ENCODE measurements around the gene CYP27C1.

Gene CYP27C1

DNA sequence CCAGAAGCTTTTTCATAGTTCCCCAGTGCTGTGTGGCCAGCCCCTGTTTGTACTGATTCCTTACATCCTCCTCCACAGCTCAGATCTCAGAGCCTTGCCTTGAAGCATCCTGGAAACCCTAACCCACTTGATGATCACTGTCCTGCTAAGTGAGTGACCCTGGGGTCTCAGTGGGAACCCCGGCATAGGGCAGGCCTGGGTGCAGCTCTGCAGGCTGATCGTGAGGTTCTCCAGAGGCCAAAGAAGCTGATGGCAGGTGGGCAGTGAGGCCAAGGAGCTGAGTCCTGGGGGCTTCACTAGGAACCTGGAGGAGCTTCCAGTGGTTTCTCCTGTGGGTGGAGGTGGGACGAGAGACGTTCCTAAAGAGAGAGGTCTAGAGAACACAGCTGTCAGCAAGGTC lies 65.7 kb downstream of the CYP27C1 start:
- no peak overlapping the region for H3K9ac ChIP-seq (ENCODE audit: low read depth in 1 of 2, low read length in 2 of 2)
- peaks cover 2 to 4% of the 10 kb centered on the region in 2 donors for H3K9me3 ChIP-seq (ENCODE audit: control insufficient read depth in 1 of 2, low read length in 2 of 2)
- H3K36me3 ChIP-seq (ENCODE audit: control insufficient read depth in 1 of 2, insufficient read depth in 2 of 2, low read length in 2 of 2), result no peaks in the 10 kb centered on the region
- no peaks in the 10 kb centered on the region for H3K4me1 ChIP-seq (ENCODE audit: control insufficient read depth in 1 of 2, insufficient read depth in 2 of 2, low read length in 2 of 2)
- H3K4me3 ChIP-seq (ENCODE audit: low read depth in 1 of 2, low read length in 2 of 2), result no peak overlapping the region
- no peak overlapping the region for H3K27ac ChIP-seq (ENCODE audit: low read depth, low read length)
- no peaks in the 10 kb centered on the region for H3K27me3 ChIP-seq (ENCODE audit: control insufficient read depth in 1 of 2, insufficient read depth in 2 of 2, low read length in 2 of 2)

DNA sequence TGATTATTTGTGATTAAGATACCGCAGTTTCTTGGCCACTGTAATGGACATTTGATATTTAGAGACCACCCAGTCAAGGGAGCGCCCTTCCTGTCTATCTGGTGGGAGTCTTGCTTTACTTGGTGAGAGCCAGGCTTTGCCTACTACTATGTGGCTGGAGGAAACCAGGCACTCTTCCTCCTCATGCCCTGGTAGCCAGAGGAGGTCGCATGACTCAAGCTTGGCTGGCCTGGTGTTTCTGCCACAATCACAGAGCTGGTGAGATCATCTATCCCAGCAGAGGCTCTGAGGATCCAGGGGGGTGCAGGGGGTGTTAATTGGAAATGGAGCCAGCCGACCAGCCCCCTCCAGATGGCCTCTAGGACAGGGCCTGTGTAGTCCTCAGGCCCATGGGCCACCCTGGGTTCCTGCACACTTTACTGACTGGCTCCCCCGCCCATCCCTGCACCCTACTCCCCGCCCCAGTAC lies 66.4 kb downstream of the CYP27C1 start:
- Histone ChIP-seq H3K4me3 (ENCODE audit: low read depth in 1 of 2, low read length in 2 of 2) (no peak overlapping the region), H3K9ac (ENCODE audit: low read depth in 1 of 2, low read length in 2 of 2) (no peak overlapping the region), H3K27ac (ENCODE audit: low read depth, low read length) (no peak overlapping the region), H3K36me3 (ENCODE audit: control insufficient read depth in 1 of 2, insufficient read depth in 2 of 2, low read length in 2 of 2) (no peaks in the 10 kb centered on the region), H3K4me1 (ENCODE audit: control insufficient read depth in 1 of 2, insufficient read depth in 2 of 2, low read length in 2 of 2) (no peaks in the 10 kb centered on the region), H3K9me3 (ENCODE audit: control insufficient read depth in 1 of 2, low read length in 2 of 2) (peaks cover 2 to 4% of the 10 kb centered on the region in 2 donors), H3K27me3 (ENCODE audit: control insufficient read depth in 1 of 2, insufficient read depth in 2 of 2, low read length in 2 of 2) (no peaks in the 10 kb centered on the region)

DNA sequence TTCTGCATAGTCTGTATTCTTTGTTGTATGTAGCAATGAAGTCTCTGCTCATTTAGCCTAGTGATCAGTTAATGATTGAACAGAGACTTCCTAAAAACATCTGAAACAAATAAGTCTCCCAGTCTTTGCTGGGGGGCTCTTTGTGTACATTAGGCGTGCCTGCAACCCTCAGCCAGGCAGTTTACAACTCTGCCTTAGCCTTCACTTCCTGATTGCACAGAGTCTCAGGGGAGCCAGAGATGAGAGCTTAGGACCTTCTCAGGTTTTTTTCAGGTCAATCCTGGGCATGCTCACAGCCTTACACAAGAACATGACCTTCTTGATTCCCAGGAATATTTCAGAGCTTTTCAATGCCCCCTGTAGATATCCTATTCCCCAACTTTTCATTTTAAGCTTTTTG lies 69.1 kb downstream of the CYP27C1 start:
- no peak overlapping the region for H3K9ac ChIP-seq (ENCODE audit: low read depth in 1 of 2, low read length in 2 of 2)
- no peaks in the 10 kb centered on the region for H3K4me1 ChIP-seq (ENCODE audit: control insufficient read depth in 1 of 2, insufficient read depth in 2 of 2, low read length in 2 of 2)
- peaks cover 2 to 4% of the 10 kb centered on the region in 2 donors for H3K9me3 ChIP-seq (ENCODE audit: control insufficient read depth in 1 of 2, low read length in 2 of 2)
- H3K27me3 ChIP-seq (ENCODE audit: control insufficient read depth in 1 of 2, insufficient read depth in 2 of 2, low read length in 2 of 2), result no peaks in the 10 kb centered on the region
- H3K4me3 ChIP-seq (ENCODE audit: low read depth in 1 of 2, low read length in 2 of 2), result no peak overlapping the region
- H3K36me3 ChIP-seq (ENCODE audit: control insufficient read depth in 1 of 2, insufficient read depth in 2 of 2, low read length in 2 of 2), result no peaks in the 10 kb centered on the region
- H3K27ac ChIP-seq (ENCODE audit: low read depth, low read length), result no peak overlapping the region

DNA sequence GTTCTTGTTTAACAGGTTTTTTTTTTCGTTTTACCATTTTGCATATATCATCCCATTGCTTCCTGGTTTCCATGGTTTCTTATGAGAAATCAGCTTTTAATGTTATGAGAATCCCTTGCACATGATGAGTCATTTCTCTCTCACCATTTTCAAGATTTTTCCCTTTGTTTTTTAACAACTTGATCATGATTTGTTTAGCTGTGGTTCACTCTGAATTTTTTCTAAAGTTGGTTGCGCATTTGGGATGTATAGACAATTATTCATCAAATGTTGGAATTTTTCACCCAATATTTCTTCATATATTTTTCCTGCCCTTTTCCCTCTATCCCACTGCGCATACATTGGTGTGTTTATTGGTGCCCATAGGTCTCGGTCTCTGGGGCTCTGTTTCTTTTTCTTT lies 70.7 kb downstream of the CYP27C1 start:
- no peaks in the 10 kb centered on the region for H3K36me3 ChIP-seq (ENCODE audit: control insufficient read depth in 1 of 2, insufficient read depth in 2 of 2, low read length in 2 of 2)
- H3K27me3 ChIP-seq (ENCODE audit: control insufficient read depth in 1 of 2, insufficient read depth in 2 of 2, low read length in 2 of 2), result no peaks in the 10 kb centered on the region
- H3K4me1 ChIP-seq (ENCODE audit: control insufficient read depth in 1 of 2, insufficient read depth in 2 of 2, low read length in 2 of 2), result no peaks in the 10 kb centered on the region
- no peak overlapping the region for H3K9ac ChIP-seq (ENCODE audit: low read depth in 1 of 2, low read length in 2 of 2)
- no peak overlapping the region for H3K4me3 ChIP-seq (ENCODE audit: low read depth in 1 of 2, low read length in 2 of 2)
- peaks cover 2 to 4% of the 10 kb centered on the region in 2 donors for H3K9me3 ChIP-seq (ENCODE audit: control insufficient read depth in 1 of 2, low read length in 2 of 2)
- no peak overlapping the region for H3K27ac ChIP-seq (ENCODE audit: low read depth, low read length)

DNA sequence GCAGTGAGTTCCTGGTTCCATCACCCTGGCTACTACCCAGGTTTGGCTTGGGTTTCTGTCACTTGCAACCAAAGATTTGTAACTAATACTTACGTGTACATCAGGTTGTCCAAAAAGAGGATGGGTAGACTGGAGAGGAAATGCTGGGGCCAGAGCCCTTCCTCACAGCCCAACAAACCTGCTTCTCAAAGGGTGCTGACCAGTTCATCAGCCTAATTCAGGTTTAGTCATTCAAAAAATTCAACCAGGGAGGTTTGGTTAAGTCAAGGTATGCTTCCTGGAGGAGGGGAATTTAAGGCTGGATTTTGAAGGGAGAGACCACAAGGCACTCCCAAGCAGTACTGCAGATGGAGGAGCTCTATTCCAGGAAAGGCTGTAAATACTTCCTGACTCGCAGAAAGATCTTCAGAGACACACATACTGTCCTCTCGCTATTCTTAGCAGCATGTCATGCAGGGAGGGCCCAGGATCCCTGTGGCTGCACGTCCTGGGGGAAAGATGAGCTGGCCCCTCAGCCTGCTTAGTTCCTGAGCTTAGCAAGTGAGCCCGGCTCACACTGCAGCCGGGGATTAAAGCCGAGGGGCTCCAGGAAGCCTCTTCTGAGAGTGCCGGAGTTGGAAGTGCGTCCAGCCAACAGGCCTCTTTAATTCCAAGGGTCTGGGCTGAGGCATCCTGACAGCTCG lies 73.1 kb downstream of the CYP27C1 start:
- Histone ChIP-seq H3K27ac (ENCODE audit: low read depth, low read length) (no peak overlapping the region), H3K36me3 (ENCODE audit: control insufficient read depth in 1 of 2, insufficient read depth in 2 of 2, low read length in 2 of 2) (no peaks in the 10 kb centered on the region), H3K4me1 (ENCODE audit: control insufficient read depth in 1 of 2, insufficient read depth in 2 of 2, low read length in 2 of 2) (no peaks in the 10 kb centered on the region), H3K9ac (ENCODE audit: low read depth in 1 of 2, low read length in 2 of 2) (no peak overlapping the region), H3K4me3 (ENCODE audit: low read depth in 1 of 2, low read length in 2 of 2) (no peak overlapping the region), H3K27me3 (ENCODE audit: control insufficient read depth in 1 of 2, insufficient read depth in 2 of 2, low read length in 2 of 2) (no peaks in the 10 kb centered on the region), H3K9me3 (ENCODE audit: control insufficient read depth in 1 of 2, low read length in 2 of 2) (peaks cover 2 to 4% of the 10 kb centered on the region in 2 donors)

DNA sequence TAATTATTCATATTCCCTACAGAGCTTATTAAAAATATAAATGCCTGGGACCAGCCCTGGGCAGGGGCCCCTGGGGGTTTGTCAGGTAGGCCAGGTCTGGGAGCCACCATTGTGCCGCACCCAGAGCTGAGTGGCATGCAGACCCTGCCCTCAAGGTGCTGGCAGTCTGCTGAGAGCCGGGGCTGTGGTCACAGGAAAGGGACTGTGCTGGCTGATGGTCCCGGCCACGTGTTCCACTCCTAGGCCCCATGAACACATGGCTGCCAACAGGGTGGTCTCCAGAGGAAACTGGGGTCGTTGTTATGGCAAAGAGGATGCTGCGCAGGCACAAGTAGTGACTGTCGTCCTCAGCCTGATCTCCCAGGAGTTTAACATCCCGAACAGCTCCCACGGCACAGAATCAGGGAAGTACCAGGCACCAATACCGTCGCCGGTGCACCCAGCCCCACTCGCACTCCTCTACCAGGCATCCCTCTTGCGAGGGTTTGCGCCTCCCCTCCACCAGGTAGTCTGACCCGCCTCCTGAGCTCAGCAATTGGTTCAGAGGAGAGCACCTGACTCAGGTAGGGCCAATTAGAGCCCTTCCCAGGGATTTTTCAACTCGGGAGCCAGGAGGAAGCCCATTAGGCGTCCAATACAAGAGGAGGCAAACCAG lies 73.9 kb downstream of the CYP27C1 start:
- H3K36me3 ChIP-seq (ENCODE audit: control insufficient read depth in 1 of 2, insufficient read depth in 2 of 2, low read length in 2 of 2), result no peaks in the 10 kb centered on the region
- H3K4me3 ChIP-seq (ENCODE audit: low read depth in 1 of 2, low read length in 2 of 2), result no peak overlapping the region
- peaks cover 2 to 3% of the 10 kb centered on the region in 2 donors for H3K9me3 ChIP-seq (ENCODE audit: control insufficient read depth in 1 of 2, low read length in 2 of 2)
- H3K27ac ChIP-seq (ENCODE audit: low read depth, low read length), result no peak overlapping the region
- no peaks in the 10 kb centered on the region for H3K4me1 ChIP-seq (ENCODE audit: control insufficient read depth in 1 of 2, insufficient read depth in 2 of 2, low read length in 2 of 2)
- no peak overlapping the region for H3K9ac ChIP-seq (ENCODE audit: low read depth in 1 of 2, low read length in 2 of 2)
- no peaks in the 10 kb centered on the region for H3K27me3 ChIP-seq (ENCODE audit: control insufficient read depth in 1 of 2, insufficient read depth in 2 of 2, low read length in 2 of 2)

DNA sequence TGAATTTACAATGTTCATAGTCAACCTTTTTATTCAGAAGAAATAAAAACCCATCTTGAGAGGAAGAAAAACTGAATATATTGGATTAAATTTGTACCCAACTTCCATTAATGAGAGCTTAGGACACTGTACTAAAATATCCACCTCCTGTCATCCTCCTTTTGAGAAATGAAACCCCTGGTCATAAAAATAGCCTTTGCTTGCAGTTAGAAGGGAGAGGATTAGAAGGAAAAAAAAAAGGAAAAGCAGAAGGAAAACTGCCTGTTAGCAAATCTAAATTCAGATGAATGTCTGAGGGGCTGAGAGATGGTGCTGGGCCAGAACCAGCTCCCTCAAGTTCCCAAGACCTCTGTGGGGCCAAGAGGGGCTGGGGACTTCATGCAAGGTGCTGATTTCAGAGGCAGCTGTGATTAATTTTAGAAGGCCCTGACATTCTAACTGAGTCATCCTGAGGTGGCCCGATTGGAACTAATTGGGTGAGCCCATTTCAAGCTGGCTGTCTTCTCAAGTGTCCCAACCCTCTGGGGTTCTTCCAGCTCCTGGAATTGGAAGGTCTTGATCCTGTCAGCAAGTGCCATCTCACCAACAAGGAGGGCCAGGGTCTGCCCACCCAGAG lies 74.7 kb downstream of the CYP27C1 start:
- no peaks in the 10 kb centered on the region for H3K9me3 ChIP-seq (ENCODE audit: control insufficient read depth in 1 of 2, low read length in 2 of 2)
- H3K27me3 ChIP-seq (ENCODE audit: control insufficient read depth in 1 of 2, insufficient read depth in 2 of 2, low read length in 2 of 2), result no peaks in the 10 kb centered on the region
- H3K4me3 ChIP-seq (ENCODE audit: low read depth in 1 of 2, low read length in 2 of 2), result no peak overlapping the region
- H3K9ac ChIP-seq (ENCODE audit: low read depth in 1 of 2, low read length in 2 of 2), result no peak overlapping the region
- no peak overlapping the region for H3K27ac ChIP-seq (ENCODE audit: low read depth, low read length)
- no peaks in the 10 kb centered on the region for H3K4me1 ChIP-seq (ENCODE audit: control insufficient read depth in 1 of 2, insufficient read depth in 2 of 2, low read length in 2 of 2)
- H3K36me3 ChIP-seq (ENCODE audit: control insufficient read depth in 1 of 2, insufficient read depth in 2 of 2, low read length in 2 of 2), result no peaks in the 10 kb centered on the region

DNA sequence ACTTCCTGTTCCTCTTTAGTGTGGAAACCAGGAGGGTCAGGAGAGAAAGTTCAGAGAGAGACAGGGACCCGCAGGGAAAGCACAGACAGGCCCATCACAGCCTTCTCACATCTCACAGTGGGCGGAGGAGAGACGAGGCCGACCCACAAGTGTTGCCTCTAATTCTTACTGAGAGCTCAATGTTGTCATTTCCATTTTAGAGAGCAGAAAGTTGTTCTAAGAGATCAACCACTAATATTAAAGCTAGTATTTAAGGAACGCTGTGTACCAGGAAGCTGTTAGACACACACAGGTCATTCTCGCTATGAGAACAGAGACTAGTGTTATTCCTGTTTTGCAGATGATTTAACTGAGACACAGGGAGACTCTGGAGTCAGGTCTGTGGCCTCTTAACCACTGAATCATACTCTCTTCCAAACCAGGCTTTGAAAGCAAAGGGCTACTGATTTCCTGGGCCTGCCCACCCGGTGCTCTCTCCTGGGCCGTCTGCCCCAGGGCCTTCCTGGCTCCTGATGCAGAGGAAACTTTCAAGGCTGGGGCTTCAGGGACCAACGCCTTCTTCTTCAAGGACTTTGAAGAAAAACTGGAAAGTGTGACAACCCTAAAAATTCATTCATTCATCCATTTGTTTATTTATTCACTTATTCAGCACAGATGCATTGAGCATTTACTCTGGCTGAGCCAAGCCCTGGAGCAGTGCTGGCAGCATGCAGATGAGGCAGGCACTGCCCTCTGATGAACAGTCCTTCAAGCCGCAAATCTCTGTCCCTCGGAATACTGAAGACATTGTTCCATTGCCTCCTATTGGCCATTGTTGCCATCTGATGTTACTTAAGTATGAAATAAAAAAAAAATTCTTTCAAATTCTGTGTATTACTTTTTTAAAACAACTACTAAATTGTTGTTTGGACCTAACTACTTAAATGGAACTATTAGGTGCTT lies 76.0 kb downstream of the CYP27C1 start:
- no peak overlapping the region for H3K9ac ChIP-seq (ENCODE audit: low read depth in 1 of 2, low read length in 2 of 2)
- H3K9me3 ChIP-seq (ENCODE audit: control insufficient read depth in 1 of 2, low read length in 2 of 2), result no peaks in the 10 kb centered on the region
- H3K4me3 ChIP-seq (ENCODE audit: low read depth in 1 of 2, low read length in 2 of 2), result no peak overlapping the region
- H3K36me3 ChIP-seq (ENCODE audit: control insufficient read depth in 1 of 2, insufficient read depth in 2 of 2, low read length in 2 of 2), result no peaks in the 10 kb centered on the region
- no peak overlapping the region for H3K27ac ChIP-seq (ENCODE audit: low read depth, low read length)
- H3K27me3 ChIP-seq (ENCODE audit: control insufficient read depth in 1 of 2, insufficient read depth in 2 of 2, low read length in 2 of 2), result no peaks in the 10 kb centered on the region
- H3K4me1 ChIP-seq (ENCODE audit: control insufficient read depth in 1 of 2, insufficient read depth in 2 of 2, low read length in 2 of 2), result no peaks in the 10 kb centered on the region

DNA sequence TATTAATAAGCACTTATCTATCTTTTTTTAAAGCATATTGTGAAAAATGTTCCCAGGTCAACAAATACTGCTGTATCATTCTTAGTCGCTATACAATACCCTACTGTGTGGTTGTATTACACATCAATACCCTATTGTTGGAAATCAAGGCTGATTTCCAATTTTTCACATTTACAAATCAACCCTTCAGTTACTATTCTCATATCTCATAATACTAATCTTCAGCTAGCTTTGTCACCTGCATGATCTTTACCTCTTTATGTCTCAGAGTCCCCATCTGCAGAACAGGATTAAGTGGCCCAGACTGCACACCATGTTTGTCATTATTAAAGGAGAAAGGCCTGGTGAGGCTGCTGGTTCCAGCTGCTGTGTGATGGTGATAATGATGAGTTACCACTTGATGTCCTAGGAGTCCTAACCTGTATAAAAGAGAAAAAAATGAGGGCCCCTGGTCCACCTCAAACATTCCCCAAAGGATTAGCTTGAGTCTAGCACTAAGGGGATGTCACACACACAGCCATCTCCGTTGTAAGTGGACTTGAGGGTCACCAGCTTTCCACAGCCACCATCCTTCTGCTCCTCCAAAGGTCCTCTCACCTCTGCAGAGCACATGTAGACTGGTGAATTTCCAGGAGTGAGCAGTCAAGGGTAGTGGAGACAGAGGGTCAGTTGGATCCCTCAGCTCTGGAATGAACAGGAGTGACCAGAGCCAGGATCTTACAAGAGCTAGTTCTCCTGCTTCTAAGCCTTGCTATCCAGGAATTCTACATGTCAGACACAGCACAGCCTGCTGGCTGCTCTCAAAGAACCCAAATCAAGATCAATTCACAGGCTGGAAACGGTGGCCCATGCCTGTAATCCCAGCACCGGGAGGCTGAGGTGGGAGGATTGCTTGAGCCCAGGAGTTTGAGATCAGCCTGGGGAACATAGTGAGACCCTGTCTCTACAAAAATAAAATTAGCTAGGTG lies 77.2 kb downstream of the CYP27C1 start:
- Histone ChIP-seq H3K9ac (ENCODE audit: low read depth in 1 of 2, low read length in 2 of 2) (no peak overlapping the region), H3K27me3 (ENCODE audit: control insufficient read depth in 1 of 2, insufficient read depth in 2 of 2, low read length in 2 of 2) (no peaks in the 10 kb centered on the region), H3K27ac (ENCODE audit: low read depth, low read length) (no peak overlapping the region), H3K4me3 (ENCODE audit: low read depth in 1 of 2, low read length in 2 of 2) (no peak overlapping the region), H3K4me1 (ENCODE audit: control insufficient read depth in 1 of 2, insufficient read depth in 2 of 2, low read length in 2 of 2) (no peaks in the 10 kb centered on the region), H3K9me3 (ENCODE audit: control insufficient read depth in 1 of 2, low read length in 2 of 2) (no peaks in the 10 kb centered on the region), H3K36me3 (ENCODE audit: control insufficient read depth in 1 of 2, insufficient read depth in 2 of 2, low read length in 2 of 2) (no peaks in the 10 kb centered on the region)
